Measurements from ENCODE around the gene LIN52.

The LIN52 gene

DNA sequence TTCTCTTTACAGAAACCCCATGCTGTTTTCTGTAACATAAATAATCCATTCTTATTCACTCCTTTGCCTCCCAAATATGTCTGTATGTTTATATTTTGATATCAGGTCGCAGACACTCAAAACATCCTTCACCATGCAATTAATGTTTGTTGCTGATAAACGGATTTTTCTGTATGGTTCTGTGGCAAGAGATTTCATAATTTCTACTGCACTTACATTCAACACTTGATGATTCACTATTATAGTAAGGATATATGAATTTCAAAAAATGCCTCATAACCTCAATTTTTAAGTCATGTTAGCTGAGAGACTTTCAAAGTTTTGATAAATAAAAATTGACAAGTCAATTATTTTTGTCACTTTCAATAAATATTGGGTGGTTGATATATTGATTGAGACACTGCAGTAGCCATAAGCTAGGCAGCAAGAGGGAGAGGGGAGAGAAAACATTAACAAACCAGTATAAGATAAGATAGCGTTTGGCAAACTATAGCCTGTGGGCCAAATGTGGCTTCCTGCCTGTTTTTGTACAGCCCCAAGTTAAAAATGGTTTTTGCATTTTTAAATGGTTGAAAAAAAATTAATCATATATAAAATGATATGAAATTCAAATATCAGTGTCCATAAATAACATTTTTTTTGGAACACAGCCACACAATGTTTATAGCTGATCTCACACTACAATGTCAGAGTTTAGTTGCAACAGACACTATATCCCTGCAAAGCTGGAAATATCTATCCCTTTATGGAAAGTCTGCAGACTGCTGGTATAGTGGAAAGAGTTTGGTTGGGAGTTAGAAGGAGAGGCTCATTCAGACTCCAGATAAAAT lies 18.8 kb upstream of the LIN52 start:
- H3K4me1 ChIP-seq (ENCODE audit: control insufficient read depth, insufficient read depth, low read length, poor library complexity, severe bottlenecking): no peaks in the 10 kb centered on the region
- H3K9me3 ChIP-seq (ENCODE audit: control insufficient read depth, low read length): no peaks in the 10 kb centered on the region
- no peak overlapping the region for H3K27ac ChIP-seq (ENCODE audit: low read depth, low read length, severe bottlenecking)
- no CpG with 5 or more reads among the region's 3 CpGs for WGBS, 2 experiments (ENCODE audit: insufficient coverage in 2 of 2)
- peaks cover 17% of the 10 kb centered on the region for H3K36me3 ChIP-seq (ENCODE audit: control insufficient read depth, insufficient read depth, low read length)
- no peak overlapping the region for H3K4me3 ChIP-seq (ENCODE audit: extremely low read depth, insufficient read depth, low read length, poor library complexity, severe bottlenecking)

DNA sequence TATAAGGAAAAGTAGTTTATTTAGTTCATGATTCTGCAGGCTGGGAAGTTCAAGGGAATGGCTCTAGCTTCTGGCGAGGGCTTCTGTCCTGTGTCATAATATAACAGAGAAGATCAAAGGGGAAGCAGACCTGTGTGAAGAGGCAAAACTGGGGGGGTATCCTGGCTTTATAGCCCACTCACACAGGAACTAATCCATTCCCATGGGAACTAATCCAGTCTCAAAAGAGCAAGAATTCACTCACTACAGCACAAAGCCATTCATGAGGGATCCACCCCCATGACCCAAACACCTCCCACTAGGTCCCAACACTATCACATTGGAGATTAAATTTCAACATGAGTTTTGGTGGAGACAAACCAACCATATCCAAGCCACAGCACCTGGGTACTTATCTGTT lies 7.4 kb upstream of the LIN52 start:
- 100% methylated on average over 1 of the region's 1 CpG for WGBS, 2 experiments (ENCODE audit: insufficient coverage in 2 of 2)
- no peaks in the 10 kb centered on the region for H3K4me1 ChIP-seq (ENCODE audit: control insufficient read depth, insufficient read depth, low read length, poor library complexity, severe bottlenecking)
- no peaks in the 10 kb centered on the region for H3K9me3 ChIP-seq (ENCODE audit: control insufficient read depth, low read length)
- H3K36me3 ChIP-seq (ENCODE audit: control insufficient read depth, insufficient read depth, low read length): peaks cover under 1% of the 10 kb centered on the region
- no peak overlapping the region for H3K4me3 ChIP-seq (ENCODE audit: extremely low read depth, insufficient read depth, low read length, poor library complexity, severe bottlenecking)
- H3K27ac ChIP-seq (ENCODE audit: low read depth, low read length, severe bottlenecking): no peak overlapping the region

DNA sequence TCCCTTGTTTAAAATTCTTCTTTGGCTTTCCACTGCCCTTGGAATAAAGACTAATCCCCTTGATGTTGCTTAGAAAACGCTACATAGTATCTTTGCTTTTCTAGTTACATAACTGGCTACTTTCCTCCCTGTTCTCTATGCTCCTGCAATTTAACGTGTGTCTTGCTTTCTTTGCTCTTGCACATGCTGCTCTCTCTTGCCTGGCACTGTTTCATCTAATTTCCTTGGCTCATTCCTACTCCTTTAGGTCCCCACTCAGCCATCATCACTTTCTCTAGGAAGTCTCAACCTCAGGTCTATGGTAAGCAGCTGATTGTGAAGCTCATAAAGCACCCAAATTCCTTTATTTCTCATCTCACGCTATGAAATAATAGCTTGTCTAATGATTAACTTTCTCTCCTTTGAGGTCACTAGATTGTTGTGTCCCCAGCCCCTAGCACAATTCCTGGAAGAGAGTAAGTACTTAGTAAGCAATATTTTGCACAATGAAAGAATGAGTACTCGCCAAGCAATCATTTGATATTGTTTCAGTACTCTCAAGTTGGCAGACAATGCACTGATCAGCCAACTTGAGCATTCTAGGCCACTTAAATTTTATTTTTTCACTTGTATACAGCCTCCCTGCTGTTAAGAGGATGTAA lies 3.8 kb upstream of the LIN52 start:
- H3K9me3 ChIP-seq (ENCODE audit: control insufficient read depth, low read length): no peaks in the 10 kb centered on the region
- 91 to 93% methylated on average over 2 to 3 of the region's 4 CpGs for WGBS, 2 experiments (ENCODE audit: insufficient coverage in 2 of 2)

DNA sequence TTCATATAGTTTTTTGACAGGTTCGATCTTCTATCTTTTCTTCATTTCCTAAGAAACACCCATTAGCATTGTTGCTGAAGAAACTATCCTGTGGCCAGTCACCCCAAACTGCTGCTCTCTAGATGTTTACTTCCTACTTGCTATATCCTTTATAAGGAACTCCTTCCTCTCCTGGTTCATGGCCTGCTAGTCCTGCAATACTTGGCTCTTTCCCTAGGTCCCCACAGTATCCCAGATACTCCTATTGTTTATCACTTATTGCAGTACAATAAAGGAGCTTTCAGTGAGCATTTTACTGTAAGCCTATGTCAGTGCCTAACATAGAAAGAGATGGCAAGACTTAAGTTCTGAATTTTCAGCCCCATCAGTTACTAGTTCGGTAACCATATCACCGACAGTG lies 3.3 kb upstream of the LIN52 start:
- Histone ChIP-seq H3K36me3 (ENCODE audit: control insufficient read depth, insufficient read depth, low read length) (no peaks in the 10 kb centered on the region), H3K27ac (ENCODE audit: low read depth, low read length, severe bottlenecking) (no peak overlapping the region), H3K4me3 (ENCODE audit: extremely low read depth, insufficient read depth, low read length, poor library complexity, severe bottlenecking) (no peak overlapping the region), H3K9me3 (ENCODE audit: control insufficient read depth, low read length) (no peaks in the 10 kb centered on the region), H3K4me1 (ENCODE audit: control insufficient read depth, insufficient read depth, low read length, poor library complexity, severe bottlenecking) (peaks cover 4% of the 10 kb centered on the region)
- WGBS, 2 experiments (ENCODE audit: insufficient coverage in 2 of 2): 94 to 100% methylated on average over 2 to 3 of the region's 3 CpGs

More for the DNA sequence above, 3.8 kb upstream of the LIN52 start:
- no peak overlapping the region for H3K27ac ChIP-seq (ENCODE audit: low read depth, low read length, severe bottlenecking)
- peaks cover 4% of the 10 kb centered on the region for H3K4me1 ChIP-seq (ENCODE audit: control insufficient read depth, insufficient read depth, low read length, poor library complexity, severe bottlenecking)
- no peaks in the 10 kb centered on the region for H3K36me3 ChIP-seq (ENCODE audit: control insufficient read depth, insufficient read depth, low read length)
- no peak overlapping the region for H3K4me3 ChIP-seq (ENCODE audit: extremely low read depth, insufficient read depth, low read length, poor library complexity, severe bottlenecking)

DNA sequence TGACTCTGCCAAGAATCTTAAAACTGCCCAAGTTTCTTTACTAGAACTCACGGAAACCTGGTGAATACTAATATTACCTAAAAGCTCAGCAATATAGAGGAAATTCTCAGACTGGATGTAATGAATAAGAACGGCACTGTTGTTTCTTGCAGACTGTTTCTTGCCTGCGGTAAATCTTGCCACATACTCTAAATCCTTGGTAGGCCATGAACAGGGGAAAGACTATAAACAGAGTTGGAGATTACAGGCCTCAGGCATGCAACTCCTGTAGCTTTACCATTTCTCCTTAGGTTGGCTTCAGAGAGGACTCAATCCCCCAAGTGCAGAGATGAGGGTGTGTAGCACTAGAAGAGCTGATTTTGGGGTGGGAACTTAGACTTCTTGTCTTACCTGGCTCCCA lies 1.6 kb upstream of the LIN52 start:
- H3K36me3 ChIP-seq (ENCODE audit: control insufficient read depth, insufficient read depth, low read length): no peaks in the 10 kb centered on the region
- no peak overlapping the region for H3K27ac ChIP-seq (ENCODE audit: low read depth, low read length, severe bottlenecking)
- peaks cover 4% of the 10 kb centered on the region for H3K4me1 ChIP-seq (ENCODE audit: control insufficient read depth, insufficient read depth, low read length, poor library complexity, severe bottlenecking)
- H3K4me3 ChIP-seq (ENCODE audit: extremely low read depth, insufficient read depth, low read length, poor library complexity, severe bottlenecking): peak overlapping the region; percentile 81
- no peaks in the 10 kb centered on the region for H3K9me3 ChIP-seq (ENCODE audit: control insufficient read depth, low read length)
- 83 to 100% methylated on average over 1 to 2 of the region's 3 CpGs for WGBS, 2 experiments (ENCODE audit: insufficient coverage in 2 of 2)

DNA sequence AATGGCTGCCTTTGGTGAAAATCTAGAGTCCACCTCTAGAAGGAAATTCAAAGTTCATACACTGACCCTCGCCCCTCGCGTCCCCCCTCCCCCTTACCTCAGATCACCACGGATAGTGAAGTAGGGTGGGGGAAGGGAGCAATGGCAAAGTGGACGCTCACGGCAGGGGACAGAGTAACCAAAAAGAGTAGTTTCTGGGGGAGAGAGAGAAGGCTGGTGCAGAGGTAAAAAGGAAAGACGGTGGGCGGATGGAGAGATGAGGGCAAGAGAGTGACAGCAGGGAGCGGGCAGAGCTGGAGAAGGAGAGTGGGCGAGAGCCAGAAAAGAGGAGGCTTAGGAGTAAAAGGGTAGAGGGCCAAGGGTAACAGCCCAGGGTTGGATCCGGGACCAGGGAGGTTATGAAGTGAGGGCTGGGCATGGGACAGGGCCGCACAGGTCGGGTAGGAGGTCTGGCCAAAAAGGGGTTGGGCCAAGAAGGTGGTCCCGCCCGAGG lies 926 bp upstream of the LIN52 start:
- Histone ChIP-seq H3K4me3 (ENCODE audit: extremely low read depth, insufficient read depth, low read length, poor library complexity, severe bottlenecking) (peak overlapping the region; percentile 81), H3K9me3 (ENCODE audit: control insufficient read depth, low read length) (no peaks in the 10 kb centered on the region), H3K36me3 (ENCODE audit: control insufficient read depth, insufficient read depth, low read length) (no peaks in the 10 kb centered on the region), H3K27ac (ENCODE audit: low read depth, low read length, severe bottlenecking) (peak overlapping the region; percentile 81), H3K4me1 (ENCODE audit: control insufficient read depth, insufficient read depth, low read length, poor library complexity, severe bottlenecking) (peaks cover 4% of the 10 kb centered on the region)
- WGBS, 2 experiments (ENCODE audit: insufficient coverage in 2 of 2): 0 to 2% methylated on average over 10 to 11 of the region's 15 CpGs

DNA sequence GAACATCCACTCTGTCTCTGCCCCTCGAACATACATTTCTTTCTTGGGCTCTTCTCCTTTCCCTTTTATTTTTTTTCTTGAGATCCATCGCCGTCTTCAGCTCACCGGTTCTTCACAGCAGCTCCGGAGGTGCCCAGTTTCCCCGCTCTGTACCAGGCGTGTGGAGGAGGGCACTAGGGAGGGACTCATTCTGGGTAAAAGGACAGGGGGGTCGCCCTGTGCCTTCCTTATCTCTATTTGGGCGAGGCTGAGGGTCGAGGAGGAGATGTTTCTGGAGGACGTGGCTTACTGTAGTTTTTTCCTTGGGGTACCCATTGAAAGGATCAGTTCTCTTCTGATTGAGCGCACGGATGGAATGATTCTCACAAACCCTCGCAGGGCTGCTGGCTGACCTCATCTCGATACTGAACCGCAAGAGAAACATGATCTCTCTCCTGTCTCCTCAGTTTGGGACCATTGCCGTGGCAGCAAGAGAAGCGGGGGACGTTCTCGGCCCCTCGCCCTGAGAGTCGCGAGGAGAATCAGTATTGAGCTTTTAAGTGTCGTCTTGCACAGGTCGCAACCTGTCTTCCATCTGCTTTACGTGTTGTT lies 386 bp downstream of the LIN52 start:
- Histone ChIP-seq H3K36me3 (ENCODE audit: control insufficient read depth, insufficient read depth, low read length) (no peaks in the 10 kb centered on the region), H3K27ac (ENCODE audit: low read depth, low read length, severe bottlenecking) (peak overlapping the region; percentile 88), H3K4me3 (ENCODE audit: extremely low read depth, insufficient read depth, low read length, poor library complexity, severe bottlenecking) (peak overlapping the region; percentile 81), H3K9me3 (ENCODE audit: control insufficient read depth, low read length) (no peaks in the 10 kb centered on the region), H3K4me1 (ENCODE audit: control insufficient read depth, insufficient read depth, low read length, poor library complexity, severe bottlenecking) (peaks cover 4% of the 10 kb centered on the region)
- 1 to 2% methylated on average over 16 to 24 of the region's 26 CpGs for WGBS, 2 experiments (ENCODE audit: insufficient coverage in 2 of 2)

DNA sequence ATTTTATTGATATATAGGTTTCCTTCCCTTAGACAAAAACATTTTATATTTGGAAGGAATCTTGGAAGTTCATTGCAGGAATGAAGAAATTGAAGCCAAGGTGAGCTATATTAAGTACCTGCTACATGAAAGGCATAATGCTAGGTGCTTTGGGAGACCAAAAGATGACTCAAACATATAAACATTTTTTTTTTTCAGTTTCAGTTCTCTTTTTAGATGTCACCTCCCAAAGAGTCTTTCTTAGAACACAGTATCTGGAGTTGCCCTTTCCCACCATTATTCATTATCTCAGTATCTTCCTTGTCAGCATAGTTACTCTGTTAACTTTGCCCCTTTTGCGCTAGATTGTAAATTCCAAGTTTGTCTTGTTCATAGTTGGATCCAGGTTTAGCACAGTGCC lies 1.1 kb downstream of the LIN52 start:
- H3K36me3 ChIP-seq (ENCODE audit: control insufficient read depth, insufficient read depth, low read length): no peaks in the 10 kb centered on the region
- WGBS, 2 experiments (ENCODE audit: insufficient coverage in 2 of 2): no CpG with 5 or more reads among the region's 1 CpG

DNA sequence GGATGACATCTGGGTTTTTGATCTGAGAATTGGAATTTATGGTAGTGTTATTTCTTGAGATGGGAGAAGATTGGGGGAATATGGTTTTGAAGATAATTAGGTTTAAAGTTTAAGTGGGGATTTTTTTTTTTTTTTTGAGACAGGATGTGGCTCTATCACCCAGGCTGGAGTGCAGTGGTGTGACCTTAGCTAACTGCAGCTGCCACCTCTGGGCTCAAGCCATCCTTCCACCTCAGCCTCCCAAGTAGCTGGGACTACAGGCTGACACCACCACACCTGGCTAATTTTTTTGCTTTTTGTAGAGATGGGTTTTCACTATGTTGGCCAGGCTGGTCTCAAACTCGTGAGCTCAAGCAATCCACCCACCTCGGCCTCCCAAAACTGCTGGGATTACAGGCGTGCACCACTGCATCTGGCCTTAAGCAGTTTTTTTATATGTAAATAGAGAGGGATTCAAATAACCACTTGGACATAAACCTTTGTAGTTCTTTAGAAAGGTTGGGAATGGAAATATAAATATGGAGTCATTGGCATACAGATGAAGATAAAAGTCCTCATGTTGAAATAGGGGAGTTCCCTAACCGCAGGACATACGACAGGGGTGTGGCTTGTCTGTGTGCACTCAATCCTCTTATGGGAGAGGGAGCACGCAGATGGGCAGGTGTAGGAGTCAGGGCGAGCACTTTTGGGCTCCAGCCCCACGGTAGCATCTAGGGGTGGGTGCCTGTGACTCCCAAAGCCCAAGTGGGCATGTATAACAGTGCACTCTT lies 4.7 kb downstream of the LIN52 start:
- 94 to 100% methylated on average over 4 to 6 of the region's 8 CpGs for WGBS, 2 experiments (ENCODE audit: insufficient coverage in 2 of 2)

More for the DNA sequence above, 1.1 kb downstream of the LIN52 start:
- no peak overlapping the region for H3K27ac ChIP-seq (ENCODE audit: low read depth, low read length, severe bottlenecking)
- H3K4me3 ChIP-seq (ENCODE audit: extremely low read depth, insufficient read depth, low read length, poor library complexity, severe bottlenecking): peak overlapping the region; percentile 81
- H3K4me1 ChIP-seq (ENCODE audit: control insufficient read depth, insufficient read depth, low read length, poor library complexity, severe bottlenecking): peaks cover 4% of the 10 kb centered on the region
- H3K9me3 ChIP-seq (ENCODE audit: control insufficient read depth, low read length): no peaks in the 10 kb centered on the region

DNA sequence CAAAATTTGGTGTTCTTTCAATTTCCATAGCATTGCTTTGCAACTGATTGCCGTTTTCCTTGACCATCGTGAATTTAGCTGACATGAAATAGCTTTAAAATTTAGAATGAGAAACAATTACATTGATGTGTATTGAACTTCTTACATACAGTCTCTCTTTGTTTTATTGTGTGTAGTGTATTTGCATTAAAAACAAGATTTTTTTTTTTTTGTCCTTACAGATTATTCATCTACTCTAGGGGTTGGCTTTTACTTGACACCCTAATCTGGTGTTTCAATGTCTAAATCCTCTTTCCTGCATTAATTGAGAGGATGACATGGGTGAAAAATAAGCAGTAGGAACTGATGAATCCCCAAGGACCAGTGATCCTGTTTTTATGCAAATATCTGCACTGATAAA lies 20.6 kb downstream of the LIN52 start:
- Histone ChIP-seq H3K4me3 (ENCODE audit: extremely low read depth, insufficient read depth, low read length, poor library complexity, severe bottlenecking) (no peak overlapping the region), H3K27ac (ENCODE audit: low read depth, low read length, severe bottlenecking) (no peak overlapping the region), H3K4me1 (ENCODE audit: control insufficient read depth, insufficient read depth, low read length, poor library complexity, severe bottlenecking) (no peaks in the 10 kb centered on the region), H3K36me3 (ENCODE audit: control insufficient read depth, insufficient read depth, low read length) (peaks cover 24% of the 10 kb centered on the region), H3K9me3 (ENCODE audit: control insufficient read depth, low read length) (no peaks in the 10 kb centered on the region)
- no CpG with 5 or more reads among the region's 2 CpGs for WGBS, 2 experiments (ENCODE audit: insufficient coverage in 2 of 2)

More for the DNA sequence above, 4.7 kb downstream of the LIN52 start:
- Histone ChIP-seq H3K27ac (ENCODE audit: low read depth, low read length, severe bottlenecking) (no peak overlapping the region), H3K36me3 (ENCODE audit: control insufficient read depth, insufficient read depth, low read length) (peaks cover 9% of the 10 kb centered on the region), H3K9me3 (ENCODE audit: control insufficient read depth, low read length) (no peaks in the 10 kb centered on the region), H3K4me1 (ENCODE audit: control insufficient read depth, insufficient read depth, low read length, poor library complexity, severe bottlenecking) (no peaks in the 10 kb centered on the region), H3K4me3 (ENCODE audit: extremely low read depth, insufficient read depth, low read length, poor library complexity, severe bottlenecking) (no peak overlapping the region)

Data from mesodermal cell (in vitro differentiated cells).